ENCODE measurements around the gene EXOC3. TPM values are rescaled to one million over a fixed set of nuclear protein-coding genes. Genes with fewer than 3 reads are reported as not detected.

The EXOC3 gene
- polyA plus RNA-seq, 3 donors: 33.2 to 59.7 (median 53.8) TPM

DNA sequence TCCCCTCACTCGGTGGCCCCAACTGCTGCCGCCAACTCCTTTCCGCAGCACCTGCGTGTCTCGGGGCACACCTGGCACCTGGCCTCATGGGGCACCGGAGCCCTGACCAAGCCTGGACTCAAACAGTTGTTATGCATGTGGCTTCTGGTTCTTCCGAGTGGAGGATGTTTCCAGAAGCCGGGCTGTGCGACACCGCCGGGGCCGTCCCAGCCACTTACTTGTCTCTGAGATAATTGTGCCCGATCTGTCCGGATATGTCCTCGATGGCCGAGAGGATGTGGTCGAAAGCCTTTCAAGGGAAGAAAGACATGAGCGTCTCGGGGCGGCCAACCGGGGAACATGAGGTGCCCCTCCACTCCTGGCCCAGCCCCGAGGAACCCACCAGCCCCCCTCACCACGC is 38.4 kb downstream of the EXOC3 start:
- Mint-ChIP-seq H3K36me3 (no peaks in the 10 kb centered on the region), H3K27ac (no peak overlapping the region), H3K9me3 (peaks cover under 1 to 4% (median 3%) of the 10 kb centered on the region in 7 donors), H3K27me3 (ENCODE audit: low read depth in 3 of 3) (peaks cover 28 to 79% (median 32%) of the 10 kb centered on the region in 3 donors), H3K4me1 (peaks cover 12% of the 10 kb centered on the region), H3K4me3 (peak overlapping the region in 1 of 2 donors; percentile 5)
- H2AFZ ChIP-seq (ENCODE audit: insufficient read depth, low read depth, low read length, poor library complexity, severe bottlenecking): no peak overlapping the region
- no peak for DNase-seq
- TF ChIP-seq, protein P1, sequence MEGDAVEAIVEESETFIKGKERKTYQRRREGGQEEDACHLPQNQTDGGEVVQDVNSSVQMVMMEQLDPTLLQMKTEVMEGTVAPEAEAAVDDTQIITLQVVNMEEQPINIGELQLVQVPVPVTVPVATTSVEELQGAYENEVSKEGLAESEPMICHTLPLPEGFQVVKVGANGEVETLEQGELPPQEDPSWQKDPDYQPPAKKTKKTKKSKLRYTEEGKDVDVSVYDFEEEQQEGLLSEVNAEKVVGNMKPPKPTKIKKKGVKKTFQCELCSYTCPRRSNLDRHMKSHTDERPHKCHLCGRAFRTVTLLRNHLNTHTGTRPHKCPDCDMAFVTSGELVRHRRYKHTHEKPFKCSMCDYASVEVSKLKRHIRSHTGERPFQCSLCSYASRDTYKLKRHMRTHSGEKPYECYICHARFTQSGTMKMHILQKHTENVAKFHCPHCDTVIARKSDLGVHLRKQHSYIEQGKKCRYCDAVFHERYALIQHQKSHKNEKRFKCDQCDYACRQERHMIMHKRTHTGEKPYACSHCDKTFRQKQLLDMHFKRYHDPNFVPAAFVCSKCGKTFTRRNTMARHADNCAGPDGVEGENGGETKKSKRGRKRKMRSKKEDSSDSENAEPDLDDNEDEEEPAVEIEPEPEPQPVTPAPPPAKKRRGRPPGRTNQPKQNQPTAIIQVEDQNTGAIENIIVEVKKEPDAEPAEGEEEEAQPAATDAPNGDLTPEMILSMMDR (IDR thresholded peaks at IDR 0.05): no peak
- 95% methylated on average over 14 of the region's 23 CpGs for WGBS (ENCODE audit: insufficient coverage)
- no peaks in the 10 kb centered on the region for H4K20me1 ChIP-seq (ENCODE audit: insufficient read depth, low read length)
- H3K4me2 ChIP-seq (replicated peaks; ENCODE audit: extremely low read depth, low read length, poor library complexity, severe bottlenecking): no peak overlapping the region
- no peak overlapping the region for H3K9ac ChIP-seq (ENCODE audit: insufficient read depth, low read length, poor library complexity, severe bottlenecking)
- H3K79me2 ChIP-seq (ENCODE audit: insufficient read depth, low read length): no peaks in the 10 kb centered on the region
- H3K4me3 ChIP-seq (replicated peaks in 1 of 3; ENCODE audit: low read depth in 2 of 3, low read length in 3 of 3): no peak overlapping the region
- H3K27me3 ChIP-seq (ENCODE audit: control insufficient read depth in 2 of 2, insufficient read depth in 2 of 2, low read length in 2 of 2): peaks cover 3 to 37% of the 10 kb centered on the region in 2 donors
- intact Hi-C loops (cut with micrococcal nuclease): no loop called here
- H3K36me3 ChIP-seq (replicated peaks in 1 of 2; ENCODE audit: control insufficient read depth in 1 of 2, insufficient read depth in 2 of 2, low read length in 2 of 2): no peaks in the 10 kb centered on the region
- H3K4me1 ChIP-seq (ENCODE audit: control insufficient read depth in 1 of 2, insufficient read depth in 2 of 2, low read length in 2 of 2): peaks cover 2 to 11% of the 10 kb centered on the region in 2 donors
- no peaks in the 10 kb centered on the region for H3K9me3 ChIP-seq (replicated peaks in 1 of 2; ENCODE audit: control insufficient read depth in 1 of 2, insufficient read depth in 1 of 2, low read length in 2 of 2)
- H3K27ac ChIP-seq (ENCODE audit: low read depth in 1 of 2, low read length in 2 of 2): no peak overlapping the region

DNA sequence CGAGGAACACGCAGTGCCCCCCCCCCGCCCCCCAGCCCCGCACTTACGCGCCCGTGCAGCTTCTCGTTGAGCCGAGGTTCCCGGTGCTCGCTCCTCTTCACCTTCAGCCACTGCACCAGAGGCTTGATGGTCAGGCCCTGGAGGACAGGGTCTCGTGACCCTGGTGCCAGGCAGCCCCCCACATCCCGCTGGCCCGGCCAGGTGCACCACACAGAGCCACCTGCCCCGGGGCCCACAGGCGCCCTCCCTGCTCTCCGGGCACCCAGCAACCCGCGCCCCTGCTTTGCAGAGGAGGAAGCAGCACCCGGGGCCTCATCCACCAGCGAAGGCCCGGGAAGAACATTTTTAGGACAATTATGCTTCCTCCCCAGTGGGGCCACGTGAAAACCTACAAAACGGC is 39.0 kb downstream of the EXOC3 start:
- no peaks in the 10 kb centered on the region for H3K36me3 ChIP-seq (replicated peaks in 1 of 2; ENCODE audit: control insufficient read depth in 1 of 2, insufficient read depth in 2 of 2, low read length in 2 of 2)
- H3K4me1 ChIP-seq (ENCODE audit: control insufficient read depth in 1 of 2, insufficient read depth in 2 of 2, low read length in 2 of 2): peaks cover 2 to 12% of the 10 kb centered on the region in 2 donors
- intact Hi-C loops (cut with micrococcal nuclease): no loop called here
- no peak overlapping the region for H3K27ac Mint-ChIP-seq
- no peak overlapping the region for H3K4me2 ChIP-seq (replicated peaks; ENCODE audit: extremely low read depth, low read length, poor library complexity, severe bottlenecking)
- WGBS (ENCODE audit: insufficient coverage): 48% methylated on average over 16 of the region's 24 CpGs
- H3K27ac ChIP-seq (ENCODE audit: low read depth in 1 of 2, low read length in 2 of 2): no peak overlapping the region
- no peaks in the 10 kb centered on the region for H4K20me1 ChIP-seq (ENCODE audit: insufficient read depth, low read length)
- no peak overlapping the region for H2AFZ ChIP-seq (ENCODE audit: insufficient read depth, low read depth, low read length, poor library complexity, severe bottlenecking)
- no peak overlapping the region for H3K4me3 ChIP-seq (replicated peaks in 1 of 3; ENCODE audit: low read depth in 2 of 3, low read length in 3 of 3)
- no peak for DNase-seq
- peaks cover 3 to 31% of the 10 kb centered on the region in 2 donors for H3K27me3 ChIP-seq (ENCODE audit: control insufficient read depth in 2 of 2, insufficient read depth in 2 of 2, low read length in 2 of 2)
- peaks cover 2 to 8% (median 4%) of the 10 kb centered on the region in 7 donors for H3K9me3 Mint-ChIP-seq
- H3K9ac ChIP-seq (ENCODE audit: insufficient read depth, low read length, poor library complexity, severe bottlenecking): no peak overlapping the region
- H3K27me3 Mint-ChIP-seq (ENCODE audit: low read depth in 3 of 3): peaks cover 22 to 74% (median 30%) of the 10 kb centered on the region in 3 donors
- TF ChIP-seq, protein P1 (IDR thresholded peaks at IDR 0.05): no peak
- H3K79me2 ChIP-seq (ENCODE audit: insufficient read depth, low read length): no peaks in the 10 kb centered on the region
- H3K4me3 Mint-ChIP-seq: no peak overlapping the region
- H3K36me3 Mint-ChIP-seq: no peaks in the 10 kb centered on the region
- H3K4me1 Mint-ChIP-seq: peaks cover 14% of the 10 kb centered on the region
- no peaks in the 10 kb centered on the region for H3K9me3 ChIP-seq (replicated peaks in 1 of 2; ENCODE audit: control insufficient read depth in 1 of 2, insufficient read depth in 1 of 2, low read length in 2 of 2)
